IMR-90 (cell line): ENCODE data around the gene NUB1.

Experiments used
- CEBPB ChIP-seq: IDR thresholded peaks from 2 replicates; pipeline ENCODE4 v1.6.1; 2012; ENCODE audit warnings: low read depth, low read length, improper control_type of control experiment
- CTCF ChIP-seq: conservative IDR thresholded peaks from 2 replicates; pipeline ENCODE4 v1.5.1; 2012; ENCODE audit warnings: mild to moderate bottlenecking, low read depth, low read length, improper control_type of control experiment
- MAZ ChIP-seq: IDR thresholded peaks from 2 replicates; pipeline ENCODE4 v1.6.1; 2012; ENCODE audit warnings: low read depth, mild to moderate bottlenecking, low read length, improper control_type of control experiment, moderate library complexity, borderline replicate concordance
- POLR2A ChIP-seq: IDR thresholded peaks from 2 replicates; pipeline ENCODE4 v1.6.1; 2012; ENCODE audit warnings: mild to moderate bottlenecking, low read depth, low read length
- SMC3 ChIP-seq: fragments of 150-350 bp; IDR thresholded peaks from 2 replicates; pipeline ENCODE4 v1.6.1; 2016; ENCODE audit warnings: low read depth, mild to moderate bottlenecking, antibody characterized with exemption, low read length, moderate library complexity

GRCh38 chr7:151392002-151392401, 50.4 kb downstream of the NUB1 start:
- no peak for TF ChIP-seq CTCF
- no peak for TF ChIP-seq POLR2A
- no peak for TF ChIP-seq MAZ
- no peak for TF ChIP-seq SMC3
- no peak for TF ChIP-seq CEBPB
